ENCODE data around the gene MAS1. TPM values are rescaled to one million over a fixed set of nuclear protein-coding genes. Genes with fewer than 3 reads are reported as not detected.

MAS1 gene
- total RNA-seq, 1 donor from 2014 or later = not detected

GRCh38 chr6:159906400-159906799 lies 15.6 kb downstream of the MAS1 start:
- no peaks in the 10 kb centered on the region for H3K27me3 ChIP-seq (ENCODE audit: control insufficient read depth, insufficient read depth, low read length)
- no peaks in the 10 kb centered on the region for H3K36me3 ChIP-seq (ENCODE audit: control insufficient read depth, insufficient read depth, low read length)
- DNase-seq (ENCODE audit: low read depth) = no peak

GRCh38 chr6:159908535-159908934 lies 17.7 kb downstream of the MAS1 start:
- no peak for DNase-seq (ENCODE audit: low read depth)
- no peaks in the 10 kb centered on the region for H3K36me3 ChIP-seq (ENCODE audit: control insufficient read depth, insufficient read depth, low read length)
- no peaks in the 10 kb centered on the region for H3K27me3 ChIP-seq (ENCODE audit: control insufficient read depth, insufficient read depth, low read length)
- TF ChIP-seq CTCF (IDR thresholded peaks at IDR 0.05; ENCODE audit: insufficient read depth, low read length, poor library complexity, severe bottlenecking) = no peak
- H3K4me3 ChIP-seq (ENCODE audit: low read depth, low read length) = no peak overlapping the region

More at GRCh38 chr6:159906400-159906799, 15.6 kb downstream of the MAS1 start:
- no peak overlapping the region for H3K4me3 ChIP-seq (ENCODE audit: low read depth, low read length)
- TF ChIP-seq CTCF (IDR thresholded peaks at IDR 0.05; ENCODE audit: insufficient read depth, low read length, poor library complexity, severe bottlenecking) = no peak

- no peaks in the 10 kb centered on the region for H3K36me3 ChIP-seq (ENCODE audit: control insufficient read depth, insufficient read depth, low read length)
- no peak overlapping the region for H3K4me3 ChIP-seq (ENCODE audit: low read depth, low read length)
- H3K27me3 ChIP-seq (ENCODE audit: control insufficient read depth, insufficient read depth, low read length) = no peaks in the 10 kb centered on the region
- no peak for DNase-seq (ENCODE audit: low read depth)
- TF ChIP-seq CTCF (IDR thresholded peaks at IDR 0.05; ENCODE audit: insufficient read depth, low read length, poor library complexity, severe bottlenecking) = no peak
These were observed 18.2 kb downstream of the MAS1 start for GRCh38 chr6:159908979-159909378.

GRCh38 chr6:159910342-159910741 lies 19.6 kb downstream of the MAS1 start:
- no peak for TF ChIP-seq CTCF (IDR thresholded peaks at IDR 0.05; ENCODE audit: insufficient read depth, low read length, poor library complexity, severe bottlenecking)
- H3K27me3 ChIP-seq (ENCODE audit: control insufficient read depth, insufficient read depth, low read length) = no peaks in the 10 kb centered on the region
- no peak overlapping the region for H3K4me3 ChIP-seq (ENCODE audit: low read depth, low read length)
- no peaks in the 10 kb centered on the region for H3K36me3 ChIP-seq (ENCODE audit: control insufficient read depth, insufficient read depth, low read length)
- no peak for DNase-seq (ENCODE audit: low read depth)

GRCh38 chr6:159913375-159913774 lies 22.6 kb downstream of the MAS1 start:
- Histone ChIP-seq H3K36me3 (ENCODE audit: control insufficient read depth, insufficient read depth, low read length) (no peaks in the 10 kb centered on the region), H3K4me3 (ENCODE audit: low read depth, low read length) (no peak overlapping the region), H3K27me3 (ENCODE audit: control insufficient read depth, insufficient read depth, low read length) (no peaks in the 10 kb centered on the region)
- no peak for DNase-seq (ENCODE audit: low read depth)
- TF ChIP-seq CTCF (IDR thresholded peaks at IDR 0.05; ENCODE audit: insufficient read depth, low read length, poor library complexity, severe bottlenecking) = no peak

- DNase-seq (ENCODE audit: low read depth) = no peak
- TF ChIP-seq CTCF (IDR thresholded peaks at IDR 0.05; ENCODE audit: insufficient read depth, low read length, poor library complexity, severe bottlenecking) = no peak
- Histone ChIP-seq H3K27me3 (ENCODE audit: control insufficient read depth, insufficient read depth, low read length) (no peaks in the 10 kb centered on the region), H3K4me3 (ENCODE audit: low read depth, low read length) (no peak overlapping the region), H3K36me3 (ENCODE audit: control insufficient read depth, insufficient read depth, low read length) (no peaks in the 10 kb centered on the region)
These were observed 23.2 kb downstream of the MAS1 start for GRCh38 chr6:159913862-159914564.

Data from kidney epithelial cell (primary cell).